ENCODE results near the gene NPAS3. TPM values are rescaled to one million over a fixed set of nuclear protein-coding genes. Genes with fewer than 3 reads are reported as not detected.

The NPAS3 gene
- total and polyA plus RNA-seq, 5 donors from 2014 or later: not detected

GRCh38 chr14:33836203-33836899 is 897.7 kb downstream of the NPAS3 start:
- H3K9me3 Mint-ChIP-seq: peaks cover 0 to 2% (median 0%) of the 10 kb centered on the region in 7 donors
- no peaks in the 10 kb centered on the region for H3K27me3 Mint-ChIP-seq
- H3K4me3 Mint-ChIP-seq: no peak overlapping the region
- H3K27ac ChIP-seq (ENCODE audit: insufficient read depth, low read length, poor library complexity, severe bottlenecking): no peak overlapping the region
- H3K4me1 ChIP-seq (ENCODE audit: control insufficient read depth, insufficient read depth, low read length, poor library complexity, severe bottlenecking): no peaks in the 10 kb centered on the region
- H3K9me3 ChIP-seq (ENCODE audit: control insufficient read depth in 2 of 2, low read length in 2 of 2): no peaks in the 10 kb centered on the region
- H3K36me3 Mint-ChIP-seq: no peaks in the 10 kb centered on the region
- H3K27me3 ChIP-seq (ENCODE audit: control insufficient read depth, insufficient read depth, low read length): no peaks in the 10 kb centered on the region
- DNase-seq: no peak
- H3K4me3 ChIP-seq (ENCODE audit: low read depth, low read length): no peak overlapping the region
- no peaks in the 10 kb centered on the region for H3K4me1 Mint-ChIP-seq
- H3K36me3 ChIP-seq (ENCODE audit: control insufficient read depth, insufficient read depth, low read length): no peaks in the 10 kb centered on the region
- no peak for ATAC-seq (ENCODE audit: low read depth in 2 of 2)
- no peak overlapping the region for H3K27ac Mint-ChIP-seq

- H3K4me1 Mint-ChIP-seq: no peaks in the 10 kb centered on the region
- no peaks in the 10 kb centered on the region for H3K27me3 Mint-ChIP-seq
- no peaks in the 10 kb centered on the region for H3K36me3 Mint-ChIP-seq
- no peak overlapping the region for H3K4me3 Mint-ChIP-seq
- Histone ChIP-seq H3K27ac (ENCODE audit: insufficient read depth, low read length, poor library complexity, severe bottlenecking) (no peak overlapping the region), H3K4me1 (ENCODE audit: control insufficient read depth, insufficient read depth, low read length, poor library complexity, severe bottlenecking) (no peaks in the 10 kb centered on the region), H3K9me3 (ENCODE audit: control insufficient read depth in 2 of 2, low read length in 2 of 2) (no peaks in the 10 kb centered on the region), H3K36me3 (ENCODE audit: control insufficient read depth, insufficient read depth, low read length) (no peaks in the 10 kb centered on the region), H3K4me3 (ENCODE audit: low read depth, low read length) (no peak overlapping the region), H3K27me3 (ENCODE audit: control insufficient read depth, insufficient read depth, low read length) (no peaks in the 10 kb centered on the region)
- no peak overlapping the region for H3K27ac Mint-ChIP-seq
- ATAC-seq (ENCODE audit: low read depth in 2 of 2) (no peak), DNase-seq (no peak)
- H3K9me3 Mint-ChIP-seq: peaks cover 0 to 1% (median 0%) of the 10 kb centered on the region in 7 donors
Measured at GRCh38 chr14:33836900-33837577, 898.4 kb downstream of the NPAS3 start.

GRCh38 chr14:33837943-33838683 is 899.4 kb downstream of the NPAS3 start:
- Histone ChIP-seq H3K4me3 (ENCODE audit: low read depth, low read length) (no peak overlapping the region), H3K4me1 (ENCODE audit: control insufficient read depth, insufficient read depth, low read length, poor library complexity, severe bottlenecking) (no peaks in the 10 kb centered on the region), H3K9me3 (ENCODE audit: control insufficient read depth in 2 of 2, low read length in 2 of 2) (no peaks in the 10 kb centered on the region), H3K36me3 (ENCODE audit: control insufficient read depth, insufficient read depth, low read length) (no peaks in the 10 kb centered on the region), H3K27ac (ENCODE audit: insufficient read depth, low read length, poor library complexity, severe bottlenecking) (no peak overlapping the region), H3K27me3 (ENCODE audit: control insufficient read depth, insufficient read depth, low read length) (no peaks in the 10 kb centered on the region)
- ATAC-seq (ENCODE audit: low read depth in 2 of 2): no peak
- no peaks in the 10 kb centered on the region for H3K4me1 Mint-ChIP-seq
- no peaks in the 10 kb centered on the region for H3K27me3 Mint-ChIP-seq
- H3K4me3 Mint-ChIP-seq: no peak overlapping the region
- no peaks in the 10 kb centered on the region for H3K36me3 Mint-ChIP-seq
- H3K27ac Mint-ChIP-seq: no peak overlapping the region
- DNase-seq: no peak
- H3K9me3 Mint-ChIP-seq: no peaks in the 10 kb centered on the region

DNA sequence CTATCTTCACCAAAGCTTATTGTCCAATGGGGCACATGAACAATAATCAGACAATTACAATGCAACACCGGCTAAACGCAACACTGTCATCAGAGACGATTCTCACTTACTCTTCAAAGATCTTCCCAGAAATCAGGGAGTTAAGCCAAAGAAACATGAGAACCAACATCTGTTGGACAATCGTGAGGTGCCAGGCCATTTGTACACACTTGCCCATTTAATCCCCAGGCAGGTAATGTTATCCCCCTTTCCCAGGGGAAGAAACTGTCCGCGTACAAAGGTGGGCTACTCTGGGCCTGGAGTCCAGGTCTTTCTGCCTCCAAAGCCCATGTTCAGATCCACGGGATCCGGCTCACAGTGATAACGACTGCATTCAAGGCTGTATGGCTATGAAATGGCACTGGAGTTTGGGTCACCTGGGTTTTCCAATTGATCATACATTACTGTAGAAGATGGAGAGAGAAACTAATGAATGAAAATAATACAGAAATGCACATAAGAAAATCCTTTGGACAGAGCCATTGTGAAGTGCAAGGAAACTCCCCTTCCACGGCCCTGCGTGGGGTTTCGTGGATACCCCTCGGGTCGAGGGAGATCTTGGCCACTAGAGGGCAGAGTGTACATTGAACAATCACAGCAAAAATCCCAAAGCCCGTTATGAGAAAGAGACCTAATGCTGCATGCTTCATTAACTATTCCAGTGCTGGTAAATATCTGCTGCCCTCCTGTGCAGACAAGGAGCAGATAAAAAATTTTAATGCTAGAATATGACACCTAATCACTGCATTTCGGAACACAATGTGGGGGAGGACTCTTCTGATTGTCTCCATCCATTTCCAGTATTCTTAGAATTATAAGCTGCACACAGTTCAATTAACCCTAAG is 900.8 kb downstream of the NPAS3 start:
- H3K4me1 Mint-ChIP-seq: no peaks in the 10 kb centered on the region
- DNase-seq (peak in 1 of 3 donors; percentile 60), ATAC-seq (ENCODE audit: low read depth in 2 of 2) (no peak)
- no peaks in the 10 kb centered on the region for H3K9me3 Mint-ChIP-seq
- H3K36me3 Mint-ChIP-seq: no peaks in the 10 kb centered on the region
- no peak overlapping the region for H3K4me3 Mint-ChIP-seq
- no peak overlapping the region for H3K27ac ChIP-seq (ENCODE audit: insufficient read depth, low read length, poor library complexity, severe bottlenecking)
- no peaks in the 10 kb centered on the region for H3K9me3 ChIP-seq (ENCODE audit: control insufficient read depth in 2 of 2, low read length in 2 of 2)
- H3K27me3 ChIP-seq (ENCODE audit: control insufficient read depth, insufficient read depth, low read length): no peaks in the 10 kb centered on the region
- no peaks in the 10 kb centered on the region for H3K27me3 Mint-ChIP-seq
- no peaks in the 10 kb centered on the region for H3K36me3 ChIP-seq (ENCODE audit: control insufficient read depth, insufficient read depth, low read length)
- no peak overlapping the region for H3K27ac Mint-ChIP-seq
- no peak overlapping the region for H3K4me3 ChIP-seq (ENCODE audit: low read depth, low read length)
- H3K4me1 ChIP-seq (ENCODE audit: control insufficient read depth, insufficient read depth, low read length, poor library complexity, severe bottlenecking): no peaks in the 10 kb centered on the region

GRCh38 chr14:33840797-33841196 is 902.1 kb downstream of the NPAS3 start:
- Mint-ChIP-seq H3K4me1 (no peaks in the 10 kb centered on the region), H3K4me3 (no peak overlapping the region), H3K36me3 (no peaks in the 10 kb centered on the region), H3K27ac (no peak overlapping the region), H3K27me3 (no peaks in the 10 kb centered on the region), H3K9me3 (no peaks in the 10 kb centered on the region)
- Histone ChIP-seq H3K9me3 (ENCODE audit: control insufficient read depth in 2 of 2, low read length in 2 of 2) (no peaks in the 10 kb centered on the region), H3K27me3 (ENCODE audit: control insufficient read depth, insufficient read depth, low read length) (no peaks in the 10 kb centered on the region), H3K4me3 (ENCODE audit: low read depth, low read length) (no peak overlapping the region), H3K36me3 (ENCODE audit: control insufficient read depth, insufficient read depth, low read length) (no peaks in the 10 kb centered on the region), H3K4me1 (ENCODE audit: control insufficient read depth, insufficient read depth, low read length, poor library complexity, severe bottlenecking) (no peaks in the 10 kb centered on the region), H3K27ac (ENCODE audit: insufficient read depth, low read length, poor library complexity, severe bottlenecking) (no peak overlapping the region)
- no peak for DNase-seq
- ATAC-seq (ENCODE audit: low read depth in 2 of 2): no peak

GRCh38 chr14:33842299-33842698 is 903.6 kb downstream of the NPAS3 start:
- Histone ChIP-seq H3K36me3 (ENCODE audit: control insufficient read depth, insufficient read depth, low read length) (no peaks in the 10 kb centered on the region), H3K4me3 (ENCODE audit: low read depth, low read length) (no peak overlapping the region), H3K27ac (ENCODE audit: insufficient read depth, low read length, poor library complexity, severe bottlenecking) (no peak overlapping the region), H3K4me1 (ENCODE audit: control insufficient read depth, insufficient read depth, low read length, poor library complexity, severe bottlenecking) (no peaks in the 10 kb centered on the region), H3K9me3 (ENCODE audit: control insufficient read depth in 2 of 2, low read length in 2 of 2) (no peaks in the 10 kb centered on the region), H3K27me3 (ENCODE audit: control insufficient read depth, insufficient read depth, low read length) (no peaks in the 10 kb centered on the region)
- no peaks in the 10 kb centered on the region for H3K36me3 Mint-ChIP-seq
- H3K4me3 Mint-ChIP-seq: no peak overlapping the region
- H3K27me3 Mint-ChIP-seq: no peaks in the 10 kb centered on the region
- ATAC-seq (ENCODE audit: low read depth in 2 of 2) (no peak), DNase-seq (no peak)
- H3K9me3 Mint-ChIP-seq: peaks cover 0 to 4% (median 0%) of the 10 kb centered on the region in 7 donors
- no peaks in the 10 kb centered on the region for H3K4me1 Mint-ChIP-seq
- no peak overlapping the region for H3K27ac Mint-ChIP-seq

GRCh38 chr14:33844118-33844517 is 905.4 kb downstream of the NPAS3 start:
- H3K27ac Mint-ChIP-seq: no peak overlapping the region
- Histone ChIP-seq H3K27ac (ENCODE audit: insufficient read depth, low read length, poor library complexity, severe bottlenecking) (no peak overlapping the region), H3K9me3 (ENCODE audit: control insufficient read depth in 2 of 2, low read length in 2 of 2) (no peaks in the 10 kb centered on the region), H3K4me1 (ENCODE audit: control insufficient read depth, insufficient read depth, low read length, poor library complexity, severe bottlenecking) (no peaks in the 10 kb centered on the region), H3K4me3 (ENCODE audit: low read depth, low read length) (no peak overlapping the region), H3K27me3 (ENCODE audit: control insufficient read depth, insufficient read depth, low read length) (no peaks in the 10 kb centered on the region), H3K36me3 (ENCODE audit: control insufficient read depth, insufficient read depth, low read length) (no peaks in the 10 kb centered on the region)
- H3K27me3 Mint-ChIP-seq: no peaks in the 10 kb centered on the region
- H3K9me3 Mint-ChIP-seq: peaks cover 0 to 4% (median 0%) of the 10 kb centered on the region in 7 donors
- H3K4me1 Mint-ChIP-seq: no peaks in the 10 kb centered on the region
- no peaks in the 10 kb centered on the region for H3K36me3 Mint-ChIP-seq
- ATAC-seq (ENCODE audit: low read depth in 2 of 2): no peak
- DNase-seq: no peak
- H3K4me3 Mint-ChIP-seq: no peak overlapping the region

Measured in CD4-positive, CD25-positive, alpha-beta regulatory T cell (primary cell).